Cardiac fibroblast (primary cell): ENCODE results near the gene MSI2.

Experiments
- DNase-seq, 2 donors: peaks; one replicate each; pipeline versions ENCODE4 v3.0.0 to v3.0.0-alpha.2; 2010; ENCODE audit warnings: low read depth in 2 of 2
- H3K4me3 ChIP-seq, 2 donors: replicated peaks in 1 of 2; 1 replicate in 1 of 2; 2 replicates in 1 of 2; pipeline ENCODE4 v1.5.1; 2011; ENCODE audit warnings: low read depth in 2 of 2, low read length in 2 of 2, mild to moderate bottlenecking in 2 of 2, moderate library complexity in 1 of 2
- CTCF ChIP-seq: IDR thresholded peaks from one replicate; pipeline ENCODE4 v1.5.1; 2011; ENCODE audit warnings: low read depth, mild to moderate bottlenecking, low read length, inconsistent platforms

The MSI2 gene

DNA sequence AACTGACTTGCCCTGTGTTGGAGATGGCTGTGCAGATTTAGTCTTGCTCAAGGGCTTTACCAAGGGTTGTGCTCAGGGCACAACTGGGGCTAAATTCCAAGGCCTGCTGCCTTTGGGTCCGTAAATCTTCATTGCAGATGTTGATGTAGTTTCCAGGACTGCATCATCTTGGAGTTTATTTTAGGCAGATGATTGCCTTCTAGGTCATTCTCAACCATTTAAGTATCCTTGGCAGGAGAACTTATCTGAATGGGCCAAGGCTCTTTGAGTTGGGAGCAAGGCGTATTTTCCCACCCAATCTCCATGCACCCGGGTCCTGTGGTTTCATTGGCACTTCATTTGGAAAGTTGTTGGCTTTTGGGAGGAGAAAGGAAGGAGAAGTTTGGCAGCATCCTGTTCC, 200.3 kb downstream of the MSI2 start:
- no peak overlapping the region for H3K4me3 ChIP-seq
- TF ChIP-seq CTCF = no peak
- no peak for DNase-seq

- no peak for TF ChIP-seq CTCF
- no peak for DNase-seq
- no peak overlapping the region for H3K4me3 ChIP-seq
Measured at GRCh38 chr17:57457188-57457587, 200.9 kb downstream of the MSI2 start.

- no peak for TF ChIP-seq CTCF
- H3K4me3 ChIP-seq = no peak overlapping the region
- DNase-seq = no peak
Measured at GRCh38 chr17:57458718-57459285, 202.5 kb downstream of the MSI2 start.

- TF ChIP-seq CTCF = no peak
- H3K4me3 ChIP-seq = no peak overlapping the region
- peak; percentile 48 to 68 for DNase-seq
Measured at GRCh38 chr17:57459286-57459915, 203.1 kb downstream of the MSI2 start.

DNA sequence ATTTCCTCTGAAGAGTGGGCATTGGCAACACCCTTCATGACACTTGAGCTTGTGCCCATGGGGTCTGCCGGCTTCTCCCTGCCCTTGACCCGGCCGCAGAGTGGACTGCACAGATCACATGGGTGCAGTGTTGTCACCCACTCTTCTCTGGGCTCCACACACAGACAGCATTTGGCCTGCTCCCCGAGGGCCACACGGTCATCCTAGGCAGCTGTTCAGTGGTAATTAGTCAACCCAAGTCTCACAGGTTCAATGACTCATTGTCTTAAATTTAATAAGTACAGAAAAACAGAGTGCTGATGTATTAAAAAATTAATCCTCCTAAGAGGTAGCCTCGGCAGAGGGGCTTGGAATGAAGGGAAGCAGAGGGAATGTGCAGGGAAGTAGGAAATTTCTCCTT, 204.8 kb downstream of the MSI2 start:
- DNase-seq = peak in 1 of 2 donors; percentile 32
- TF ChIP-seq CTCF = no peak
- H3K4me3 ChIP-seq = no peak overlapping the region

DNA sequence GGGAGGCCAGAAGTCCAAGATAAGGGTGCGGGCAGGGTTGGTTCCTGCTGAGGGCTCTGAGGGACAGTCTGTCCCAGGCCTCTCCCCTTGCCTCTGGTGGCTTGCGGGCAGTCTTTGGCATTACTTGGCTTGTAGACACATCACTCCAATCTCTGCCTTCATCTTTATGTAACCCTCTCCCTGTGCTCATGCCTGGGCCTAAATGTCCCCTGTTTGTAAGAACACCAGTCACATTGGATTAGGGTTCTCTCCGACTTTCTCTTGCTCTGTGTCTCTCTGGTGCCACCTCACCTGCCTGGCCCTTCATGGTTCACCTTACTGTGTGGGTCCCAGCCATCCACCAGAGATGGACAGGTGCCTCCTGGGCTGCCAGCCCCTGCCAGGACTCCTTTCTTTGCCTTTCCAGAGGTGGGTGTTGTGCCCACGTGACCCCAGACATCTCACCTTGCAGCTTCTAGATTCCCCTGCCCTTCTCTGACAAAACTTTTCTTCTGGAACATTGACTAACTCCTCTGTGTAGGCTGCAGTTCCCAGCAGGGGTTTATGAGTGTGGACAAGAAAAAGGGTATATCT, 205.8 kb downstream of the MSI2 start:
- no peak for TF ChIP-seq CTCF
- no peak for DNase-seq
- H3K4me3 ChIP-seq = no peak overlapping the region
